Caco-2 (cell line): ENCODE results near the gene EHD1. TPM values are rescaled to one million over a fixed set of nuclear protein-coding genes. Genes with fewer than 3 reads are reported as not detected.
"Not testable (repeated sequence)": the region's sequence is repeated elsewhere in the genome, so short reads cannot be mapped to it uniquely, and the experiment has no call there.

ENCODE experiments used
- BruUV-seq: library from RNA; stranded (reverse); fragments of 400-500 nt; replicated peaks from 2 replicates; lab custom pipeline; 2021; lab: Mats Ljungman, UMichigan
- CTCF ChIA-PET: fragments of 300-600 bp; sonication (Branson Sonifier 250); formaldehyde crosslinking; loops from one replicate; lab custom pipeline; 2022; ENCODE audit warnings: antibody characterized with exemption; lab: Charles Lee
- POLR2A ChIA-PET: fragments of 300-600 bp; sonication (Branson Sonifier 250); formaldehyde crosslinking; loops from one replicate; lab custom pipeline; 2022; ENCODE audit warnings: antibody characterized with exemption; lab: Charles Lee
- DNase-seq, 2 experiments: peaks; one replicate each; pipeline versions ENCODE4 v3.0.0 to v3.0.0-alpha.2; 2020 to 2022
- H3K27me3 ChIP-seq: replicated peaks from 2 replicates; pipeline ENCODE4 v1.6.0; 2011; ENCODE audit warnings: low read length; ENCODE audit not compliant: control insufficient read depth, insufficient read depth
- H3K36me3 ChIP-seq: 2 replicates; pipeline ENCODE4 v1.5.1; 2011; ENCODE audit warnings: low read length; ENCODE audit not compliant: control insufficient read depth, insufficient read depth
- H3K4me1 ChIP-seq: fragments of 250-450 bp; sonication (Bioruptor Pico); 2 replicates; pipeline ENCODE4 v1.5.1; 2020; ENCODE audit warnings: mild to moderate bottlenecking
- H3K4me3 ChIP-seq: 2 replicates; pipeline ENCODE4 v1.5.1; 2011; ENCODE audit warnings: low read depth, mild to moderate bottlenecking, control low read depth, low read length
- H3K9me3 ChIP-seq: fragments of 250-450 bp; sonication (Bioruptor Pico); 2 replicates; pipeline ENCODE4 v1.5.1; 2020; ENCODE audit warnings: mild to moderate bottlenecking, moderate library complexity
- H3K27ac Mint-ChIP-seq: one replicate; pipeline ENCODE4 v1.8.0; 2022; ENCODE audit warnings: mixed read lengths; ENCODE audit not compliant: unreplicated experiment
- H3K27me3 Mint-ChIP-seq: one replicate; pipeline ENCODE4 v1.8.0; 2022; ENCODE audit warnings: mixed read lengths; ENCODE audit not compliant: insufficient read depth, unreplicated experiment
- H3K36me3 Mint-ChIP-seq: one replicate; pipeline ENCODE4 v1.8.0; 2022; ENCODE audit warnings: mild to moderate bottlenecking, mixed read lengths; ENCODE audit not compliant: insufficient read depth, unreplicated experiment
- H3K4me1 Mint-ChIP-seq: one replicate; pipeline ENCODE4 v1.8.0; 2022; ENCODE audit warnings: low read depth, mixed read lengths; ENCODE audit not compliant: unreplicated experiment
- H3K4me3 Mint-ChIP-seq: one replicate; pipeline ENCODE4 v1.8.0; 2022; ENCODE audit warnings: mild to moderate bottlenecking, moderate library complexity, mixed read lengths; ENCODE audit not compliant: unreplicated experiment
- H3K9me3 Mint-ChIP-seq: one replicate; pipeline ENCODE4 v1.8.0; 2022; ENCODE audit warnings: mixed read lengths; ENCODE audit not compliant: unreplicated experiment
- CTCF ChIP-seq, 2 experiments: fragments of 200-600 bp in 1 of 2; IDR thresholded peaks; 1 replicate in 1 of 2; 2 replicates in 1 of 2; pipeline versions ENCODE4 v1.5.1 to v1.8.0; 2011 to 2022; ENCODE audit warnings: antibody characterized with exemption in 1 of 2, control low read depth in 1 of 2, inconsistent platforms in 1 of 2, low read depth in 1 of 2, low read length in 1 of 2, mild to moderate bottlenecking in 1 of 2, moderate library complexity in 1 of 2; ENCODE audit not compliant: insufficient read depth in 1 of 2, severe bottlenecking in 1 of 2, unreplicated experiment in 1 of 2
- intact Hi-C: fragments of 100-400 bp; cut with micrococcal nuclease; formaldehyde crosslinking; loops from one replicate; pipeline ENCODE4 v1.10.0; 2022; ENCODE audit not compliant: unreplicated experiment
- total RNA-seq: library from RNA; stranded (reverse); gene quantifications from 2 replicates; pipeline ENCODE4 v1.2.3, GENCODE V29; 2022

EHD1 gene
- total RNA-seq, 1 experiment from 2014 or later, result 129 TPM

DNA sequence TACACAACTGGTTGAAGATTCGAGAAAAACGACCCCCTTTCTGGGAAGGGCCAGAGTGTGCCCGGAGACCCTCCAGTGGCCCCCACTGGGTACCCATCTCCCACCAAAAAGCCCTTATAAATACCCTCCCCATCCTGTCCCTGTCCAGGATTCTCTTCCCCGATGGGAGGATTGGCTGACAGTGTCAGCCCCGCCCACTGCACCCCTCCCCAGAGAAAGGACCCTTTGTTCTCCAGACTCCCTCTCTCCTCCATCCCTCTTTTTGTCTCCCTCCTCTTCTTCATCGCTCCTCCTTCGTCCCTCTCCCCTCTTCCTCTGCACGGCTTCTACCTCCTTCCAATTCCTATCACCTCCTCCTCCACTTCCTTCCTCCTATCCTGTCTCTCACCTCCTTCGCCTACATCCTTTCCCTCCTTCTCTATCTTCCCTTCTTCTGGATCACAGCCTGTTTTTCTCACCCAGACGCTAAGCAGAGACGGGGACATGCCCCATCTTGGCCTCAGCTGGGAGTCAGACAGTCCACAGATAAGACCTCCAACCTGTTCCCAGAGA lies 54.8 kb downstream of the EHD1 start:
- POLR2A ChIA-PET, result interaction anchor here (0.7 kb wide), 1 partner anchor 267 kb away, joined by 3 read pairs; no protein-coding TSS in a partner anchor

GRCh38 chr11:64817476-64817875 lies 60.9 kb downstream of the EHD1 start:
- no peak overlapping the region for H3K27ac Mint-ChIP-seq
- POLR2A ChIA-PET, result no interaction called here
- CTCF ChIA-PET, result no interaction called here

More for the DNA sequence above, 54.8 kb downstream of the EHD1 start:
- no peak overlapping the region for H3K4me3 ChIP-seq
- H3K27me3 Mint-ChIP-seq, result no peaks in the 10 kb centered on the region
- TF ChIP-seq CTCF (IDR thresholded peaks at IDR 0.05; ENCODE audit: insufficient read depth in 1 of 2, low read depth in 1 of 2, low read length in 1 of 2, severe bottlenecking in 1 of 2, unreplicated experiment in 1 of 2), result no peak
- H3K36me3 ChIP-seq, result peaks cover 2% of the 10 kb centered on the region; the same call in 1 of the 2 replicates
- no peak overlapping the region for H3K4me3 Mint-ChIP-seq
- DNase-seq, result no peak
- H3K36me3 Mint-ChIP-seq, result peaks cover 26% of the 10 kb centered on the region
- H3K4me1 ChIP-seq, result no peaks in the 10 kb centered on the region
- BruUV-seq, result TSS peak; percentile 59
- CTCF ChIA-PET, result no interaction called here
- no peaks in the 10 kb centered on the region for H3K9me3 Mint-ChIP-seq
- no peaks in the 10 kb centered on the region for H3K9me3 ChIP-seq
- no peaks in the 10 kb centered on the region for H3K27me3 ChIP-seq
- no peak overlapping the region for H3K27ac Mint-ChIP-seq
- intact Hi-C loops, result no loop called here
- no peaks in the 10 kb centered on the region for H3K4me1 Mint-ChIP-seq

GRCh38 chr11:64815433-64815832 lies 63.0 kb downstream of the EHD1 start:
- H3K36me3 Mint-ChIP-seq, BruUV-seq: not testable (repeated sequence)

More at GRCh38 chr11:64817476-64817875, 60.9 kb downstream of the EHD1 start:
- no peak for DNase-seq
- no peak overlapping the region for H3K4me3 ChIP-seq
- peaks cover 5% of the 10 kb centered on the region for H3K4me1 ChIP-seq
- no peaks in the 10 kb centered on the region for H3K27me3 ChIP-seq
- no TSS peak for BruUV-seq
- H3K36me3 Mint-ChIP-seq, result peaks cover 5% of the 10 kb centered on the region
- no peaks in the 10 kb centered on the region for H3K9me3 Mint-ChIP-seq
- no peak for TF ChIP-seq CTCF (IDR thresholded peaks at IDR 0.05; ENCODE audit: insufficient read depth in 1 of 2, low read depth in 1 of 2, low read length in 1 of 2, severe bottlenecking in 1 of 2, unreplicated experiment in 1 of 2)
- no peaks in the 10 kb centered on the region for H3K27me3 Mint-ChIP-seq
- intact Hi-C loops, result no loop called here
- H3K9me3 ChIP-seq, result no peaks in the 10 kb centered on the region
- no peak overlapping the region for H3K4me3 Mint-ChIP-seq
- H3K4me1 Mint-ChIP-seq, result peaks cover 7% of the 10 kb centered on the region
- H3K36me3 ChIP-seq, result no peaks in the 10 kb centered on the region

More at GRCh38 chr11:64815433-64815832, 63.0 kb downstream of the EHD1 start:
- H3K9me3 ChIP-seq, H3K4me1 ChIP-seq, H3K27me3 ChIP-seq, H3K36me3 ChIP-seq, H3K4me1 Mint-ChIP-seq, H3K4me3 Mint-ChIP-seq, intact Hi-C loops, H3K9me3 Mint-ChIP-seq, POLR2A ChIA-PET, H3K27me3 Mint-ChIP-seq, H3K4me3 ChIP-seq, H3K27ac Mint-ChIP-seq: not testable (repeated sequence)
- DNase-seq, result peak; percentile 37 to 62
- CTCF ChIA-PET, result interaction anchor here (0.6 kb wide), 1 partner anchor 261 kb away, joined by 3 read pairs; no protein-coding TSS in a partner anchor
